T-helper 17 cell (primary cell): Measurements from ENCODE around the gene EPM2AIP1. TPM values are rescaled to one million over a fixed set of nuclear protein-coding genes. Genes with fewer than 3 reads are reported as not detected.

ENCODE experiments used
- total RNA-seq, 4 donors: library from RNA in 2 of 4; stranded (reverse) in 2 of 4; gene quantifications; one replicate each; pipeline ENCODE4 v1.2.3 and lab custom pipeline; 2022 to 2026

The EPM2AIP1 gene
- total RNA-seq, 2 donors from 2014 or later: 31.8 to 32.9 TPM

Other genes starting within 250 kb of the EPM2AIP1 start
- gene DCLK3, start 228.6 kb downstream of the EPM2AIP1 start, total RNA-seq: not detected
- gene TRANK1, start 48.1 kb downstream of the EPM2AIP1 start, total RNA-seq: 10 to 100 TPM; 64.7 to 89.7 TPM
- gene MLH1, start 387 bp upstream of the EPM2AIP1 start, total RNA-seq: 10 to 100 TPM; 25.7 to 27.7 TPM
- 10 to 100 TPM; 45.4 to 51.6 TPM for gene LRRFIP2, start 181.5 kb upstream of the EPM2AIP1 start, total RNA-seq